HL-60 (cell line): Measurements from ENCODE around the gene IL3RA.

ENCODE experiments used
- DNase-seq, 2 experiments: peaks; one replicate each; pipeline ENCODE4 v3.0.0-alpha.2; 2010 to 2020; ENCODE audit warnings: low read depth in 1 of 2, low spot score in 1 of 2
- H3K27ac ChIP-seq: fragments of 250-450 bp; sonication (Bioruptor Pico); replicated peaks from 2 replicates; pipeline ENCODE4 v1.5.1; 2020; ENCODE audit warnings: mild to moderate bottlenecking, moderate library complexity
- H3K27me3 ChIP-seq: fragments of 250-450 bp; sonication (Bioruptor Pico); 2 replicates; pipeline ENCODE4 v1.5.1; 2021; ENCODE audit warnings: mild to moderate bottlenecking, moderate library complexity; ENCODE audit not compliant: insufficient read depth, poor library complexity, severe bottlenecking
- H3K4me3 ChIP-seq: replicated peaks from 2 replicates; pipeline ENCODE4 v1.5.1; 2011; ENCODE audit warnings: mild to moderate bottlenecking, control low read depth, low read length; ENCODE audit not compliant: insufficient read depth
- GABPA ChIP-seq: IDR thresholded peaks from 2 replicates; pipeline ENCODE4 v1.6.1; 2012; ENCODE audit warnings: low read depth
- POLR2AphosphoS5 ChIP-seq: IDR thresholded peaks from 2 replicates; pipeline ENCODE4 v1.6.1; 2012; ENCODE audit warnings: low read depth
- SPI1 ChIP-seq: IDR thresholded peaks from 2 replicates; pipeline ENCODE4 v1.6.1; 2012; ENCODE audit warnings: low read depth, mild to moderate bottlenecking, borderline replicate concordance
- TF ChIP-seq, protein P1 (sequence below): IDR thresholded peaks from one replicate; pipeline ENCODE4 v1.5.1; 2011; ENCODE audit warnings: low read length, control low read depth, inconsistent platforms; ENCODE audit not compliant: insufficient read depth
- TF ChIP-seq, protein P2 (sequence below): IDR thresholded peaks from 2 replicates; pipeline ENCODE4 v1.6.1; 2012; ENCODE audit warnings: low read depth; ENCODE audit not compliant: insufficient replicate concordance

IL3RA gene

DNA sequence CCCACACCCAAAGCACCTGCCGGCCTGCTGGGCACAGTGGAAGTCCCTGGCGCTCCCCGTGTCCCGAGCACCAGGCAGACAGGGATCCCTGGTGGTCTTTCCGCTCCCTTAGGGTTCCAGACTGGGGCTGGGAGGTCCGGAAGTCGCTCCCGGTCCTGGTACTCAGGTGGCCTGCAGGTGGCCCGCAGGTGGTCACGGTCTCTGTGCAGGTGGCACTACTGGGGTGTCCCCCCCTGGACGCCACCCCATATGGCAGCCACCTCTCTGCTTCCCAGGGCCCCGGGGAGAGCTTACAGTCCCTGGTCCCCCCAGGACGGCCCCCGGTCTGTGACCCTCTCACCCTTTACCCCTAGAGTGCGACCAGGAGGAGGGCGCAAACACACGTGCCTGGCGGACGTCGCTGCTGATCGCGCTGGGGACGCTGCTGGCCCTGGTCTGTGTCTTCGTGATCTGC, 41.7 kb downstream of the IL3RA start:
- TF ChIP-seq GABPA (no peak), POLR2AphosphoS5 (no peak), SPI1 (no peak)
- TF ChIP-seq, protein P1, sequence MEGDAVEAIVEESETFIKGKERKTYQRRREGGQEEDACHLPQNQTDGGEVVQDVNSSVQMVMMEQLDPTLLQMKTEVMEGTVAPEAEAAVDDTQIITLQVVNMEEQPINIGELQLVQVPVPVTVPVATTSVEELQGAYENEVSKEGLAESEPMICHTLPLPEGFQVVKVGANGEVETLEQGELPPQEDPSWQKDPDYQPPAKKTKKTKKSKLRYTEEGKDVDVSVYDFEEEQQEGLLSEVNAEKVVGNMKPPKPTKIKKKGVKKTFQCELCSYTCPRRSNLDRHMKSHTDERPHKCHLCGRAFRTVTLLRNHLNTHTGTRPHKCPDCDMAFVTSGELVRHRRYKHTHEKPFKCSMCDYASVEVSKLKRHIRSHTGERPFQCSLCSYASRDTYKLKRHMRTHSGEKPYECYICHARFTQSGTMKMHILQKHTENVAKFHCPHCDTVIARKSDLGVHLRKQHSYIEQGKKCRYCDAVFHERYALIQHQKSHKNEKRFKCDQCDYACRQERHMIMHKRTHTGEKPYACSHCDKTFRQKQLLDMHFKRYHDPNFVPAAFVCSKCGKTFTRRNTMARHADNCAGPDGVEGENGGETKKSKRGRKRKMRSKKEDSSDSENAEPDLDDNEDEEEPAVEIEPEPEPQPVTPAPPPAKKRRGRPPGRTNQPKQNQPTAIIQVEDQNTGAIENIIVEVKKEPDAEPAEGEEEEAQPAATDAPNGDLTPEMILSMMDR, result no peak
- TF ChIP-seq, protein P2, sequence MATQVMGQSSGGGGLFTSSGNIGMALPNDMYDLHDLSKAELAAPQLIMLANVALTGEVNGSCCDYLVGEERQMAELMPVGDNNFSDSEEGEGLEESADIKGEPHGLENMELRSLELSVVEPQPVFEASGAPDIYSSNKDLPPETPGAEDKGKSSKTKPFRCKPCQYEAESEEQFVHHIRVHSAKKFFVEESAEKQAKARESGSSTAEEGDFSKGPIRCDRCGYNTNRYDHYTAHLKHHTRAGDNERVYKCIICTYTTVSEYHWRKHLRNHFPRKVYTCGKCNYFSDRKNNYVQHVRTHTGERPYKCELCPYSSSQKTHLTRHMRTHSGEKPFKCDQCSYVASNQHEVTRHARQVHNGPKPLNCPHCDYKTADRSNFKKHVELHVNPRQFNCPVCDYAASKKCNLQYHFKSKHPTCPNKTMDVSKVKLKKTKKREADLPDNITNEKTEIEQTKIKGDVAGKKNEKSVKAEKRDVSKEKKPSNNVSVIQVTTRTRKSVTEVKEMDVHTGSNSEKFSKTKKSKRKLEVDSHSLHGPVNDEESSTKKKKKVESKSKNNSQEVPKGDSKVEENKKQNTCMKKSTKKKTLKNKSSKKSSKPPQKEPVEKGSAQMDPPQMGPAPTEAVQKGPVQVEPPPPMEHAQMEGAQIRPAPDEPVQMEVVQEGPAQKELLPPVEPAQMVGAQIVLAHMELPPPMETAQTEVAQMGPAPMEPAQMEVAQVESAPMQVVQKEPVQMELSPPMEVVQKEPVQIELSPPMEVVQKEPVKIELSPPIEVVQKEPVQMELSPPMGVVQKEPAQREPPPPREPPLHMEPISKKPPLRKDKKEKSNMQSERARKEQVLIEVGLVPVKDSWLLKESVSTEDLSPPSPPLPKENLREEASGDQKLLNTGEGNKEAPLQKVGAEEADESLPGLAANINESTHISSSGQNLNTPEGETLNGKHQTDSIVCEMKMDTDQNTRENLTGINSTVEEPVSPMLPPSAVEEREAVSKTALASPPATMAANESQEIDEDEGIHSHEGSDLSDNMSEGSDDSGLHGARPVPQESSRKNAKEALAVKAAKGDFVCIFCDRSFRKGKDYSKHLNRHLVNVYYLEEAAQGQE, result no peak
- DNase-seq, result no peak
- H3K4me3 ChIP-seq, result no peak overlapping the region
- no peak overlapping the region for H3K27ac ChIP-seq
- no peaks in the 10 kb centered on the region for H3K27me3 ChIP-seq

DNA sequence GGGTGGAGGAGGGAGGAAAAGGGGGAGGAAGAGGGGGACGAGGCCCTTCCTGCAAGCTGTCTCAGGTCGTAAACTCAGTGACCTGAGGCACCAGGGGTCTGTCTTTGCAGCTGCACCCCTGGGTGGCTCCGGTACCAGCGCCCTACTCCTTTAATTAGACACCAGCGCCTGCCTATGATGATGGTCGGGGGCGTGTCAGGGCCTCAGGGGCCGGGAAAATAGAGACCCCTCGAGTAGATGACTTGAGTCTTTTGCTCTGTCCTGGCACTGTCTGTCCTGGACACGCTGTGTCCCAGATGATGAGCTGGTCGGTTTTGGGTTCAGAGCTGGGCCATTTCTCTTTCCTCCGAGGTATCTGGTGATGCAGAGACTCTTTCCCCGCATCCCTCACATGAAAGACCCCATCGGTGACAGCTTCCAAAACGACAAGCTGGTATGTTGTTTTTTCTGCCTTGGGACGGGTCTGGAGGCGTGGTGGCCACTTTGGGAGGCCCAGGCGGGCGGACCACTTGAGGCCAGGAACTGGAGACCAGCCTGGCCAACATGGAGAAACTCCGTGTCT, 44.2 kb downstream of the IL3RA start:
- TF ChIP-seq, protein P1, result no peak
- TF ChIP-seq, protein P2, result no peak
- TF ChIP-seq GABPA (no peak), SPI1 (no peak), POLR2AphosphoS5 (no peak)
- Histone ChIP-seq H3K27me3 (no peaks in the 10 kb centered on the region), H3K4me3 (no peak overlapping the region), H3K27ac (no peak overlapping the region)
- DNase-seq, result no peak

DNA sequence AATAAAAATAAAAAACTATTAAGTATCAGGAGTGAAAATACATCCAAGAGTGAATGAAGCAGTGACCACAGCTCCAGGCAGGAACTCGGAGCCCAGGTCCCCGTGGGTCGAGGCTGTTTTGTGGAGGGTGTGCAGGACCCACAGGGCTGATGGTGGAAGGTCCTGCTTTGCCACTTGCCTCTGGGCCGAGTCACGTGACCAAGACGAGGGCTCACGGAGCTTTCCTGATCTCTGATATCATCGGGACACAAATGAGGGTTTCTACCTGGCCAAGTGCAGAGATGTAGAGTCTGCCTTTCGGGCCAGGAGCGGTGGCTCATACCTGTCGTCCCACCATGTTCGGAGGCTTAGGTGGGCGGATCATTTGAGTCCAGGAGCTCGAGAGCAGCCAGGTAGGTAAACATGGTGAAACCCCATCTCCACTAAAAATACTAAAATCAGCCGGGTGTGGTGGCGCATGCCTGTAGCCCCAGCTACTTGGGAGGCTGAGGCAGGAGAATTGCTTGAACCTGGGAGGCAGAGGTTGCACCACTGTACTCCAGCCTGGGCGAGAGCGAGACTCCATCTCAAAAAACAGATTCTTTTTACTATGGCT, 48.2 kb downstream of the IL3RA start:
- TF ChIP-seq POLR2AphosphoS5 (peak; percentile 49; the same call in 1 of the 2 replicates), GABPA (no peak)
- no peak overlapping the region for H3K4me3 ChIP-seq
- no peaks in the 10 kb centered on the region for H3K27me3 ChIP-seq
- H3K27ac ChIP-seq, result no peak overlapping the region
- DNase-seq, result no peak

DNA sequence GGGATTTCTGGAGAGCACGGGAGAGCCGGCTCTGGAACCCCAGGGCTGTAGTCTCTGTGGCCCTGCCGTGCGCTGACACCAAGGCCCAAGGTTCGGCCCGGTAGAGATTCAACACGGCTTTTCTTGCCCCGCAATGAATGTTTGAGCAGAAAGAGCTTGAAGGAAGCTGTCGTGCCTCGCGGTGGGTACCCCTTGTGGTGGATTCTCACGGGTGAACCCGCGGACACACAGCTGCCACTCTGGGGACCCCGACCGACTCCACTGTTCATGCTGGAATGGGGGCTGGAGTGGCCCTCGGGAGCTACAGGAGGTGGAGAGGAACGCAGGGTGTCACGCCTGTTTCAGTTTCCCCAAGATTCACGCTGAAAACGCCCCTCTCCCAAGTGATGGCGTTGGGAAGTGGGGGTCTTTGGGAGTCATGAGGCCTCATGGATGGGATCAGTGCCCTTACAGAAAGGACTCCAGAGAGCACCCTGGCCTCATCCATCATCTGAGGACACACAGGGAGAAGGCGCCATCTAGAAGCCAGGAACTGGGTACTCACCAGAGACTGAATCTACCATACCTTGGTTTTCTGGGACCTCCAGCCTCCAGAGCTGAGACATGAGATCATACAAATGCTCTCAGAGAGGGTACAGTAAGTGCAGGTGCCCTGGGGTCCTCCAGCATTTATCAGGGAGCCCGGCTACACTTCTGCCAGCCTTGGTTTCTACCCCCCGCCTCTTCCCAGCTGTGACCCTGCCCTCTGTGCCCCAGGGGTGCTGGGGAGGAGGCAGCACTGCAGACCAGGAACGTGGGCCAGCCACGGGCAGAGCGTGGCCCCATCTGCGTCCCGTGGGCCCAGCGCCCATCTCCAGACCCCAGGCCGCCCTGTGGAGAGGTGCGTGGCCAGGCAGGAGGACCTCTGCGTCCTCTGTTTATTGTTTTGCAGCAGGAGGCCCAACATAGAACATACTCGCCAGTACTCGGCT, 49.0 kb downstream of the IL3RA start:
- no peak for DNase-seq
- no peak for TF ChIP-seq GABPA
- TF ChIP-seq POLR2AphosphoS5, result peak; percentile 54

More for the DNA sequence above, 49.0 kb downstream of the IL3RA start:
- Histone ChIP-seq H3K27ac (no peak overlapping the region), H3K27me3 (no peaks in the 10 kb centered on the region), H3K4me3 (no peak overlapping the region)
